Lung (tissue), 12 donors: ENCODE results near the gene TIFAB. TPM values are rescaled to one million over a fixed set of nuclear protein-coding genes. Genes with fewer than 3 reads are reported as not detected.
A peak's percentile ranks its signal among the peaks of the same experiment; 100 is the strongest.

Experiments used
- ATAC-seq: fragments of 200-7000 bp; cut with Tn5 transposase; one replicate; pipeline ENCODE4 v1.9.1; 2020; ENCODE audit warnings: moderate number of reproducible peaks; ENCODE audit not compliant: insufficient read depth, low FRiP score
- DNase-seq, 3 donors: peaks; one replicate each; pipeline ENCODE4 v3.0.0-alpha.2; 2013 to 2017
- H3K27ac ChIP-seq, 2 donors: one replicate each; pipeline ENCODE4 v1.5.1; 2013; ENCODE audit warnings: mild to moderate bottlenecking in 2 of 2, moderate library complexity in 2 of 2, control low read depth in 1 of 2, inconsistent platforms in 1 of 2, low read depth in 1 of 2, low read length in 1 of 2
- H3K27me3 ChIP-seq, 3 donors: one replicate each; pipeline ENCODE4 v1.5.1; 2013; ENCODE audit warnings: low read length in 2 of 3; ENCODE audit not compliant: control insufficient read depth in 3 of 3, insufficient read depth in 3 of 3
- H3K36me3 ChIP-seq, 4 donors: one replicate each; pipeline ENCODE4 v1.5.1; 2013; ENCODE audit warnings: low read length in 4 of 4, mild to moderate bottlenecking in 1 of 4, moderate library complexity in 1 of 4; ENCODE audit not compliant: control insufficient read depth in 4 of 4, insufficient read depth in 4 of 4
- H3K4me1 ChIP-seq, 5 donors: one replicate each; pipeline ENCODE4 v1.5.1; 2013; ENCODE audit warnings: low read length in 5 of 5, mild to moderate bottlenecking in 2 of 5, moderate library complexity in 1 of 5; ENCODE audit not compliant: control insufficient read depth in 5 of 5, insufficient read depth in 5 of 5
- H3K4me3 ChIP-seq: one replicate; pipeline ENCODE4 v1.5.1; 2013; ENCODE audit warnings: mild to moderate bottlenecking, control low read depth, moderate library complexity
- H3K9ac ChIP-seq, 2 donors: one replicate each; pipeline ENCODE4 v1.5.1; 2013; ENCODE audit warnings: low read length in 2 of 2, control low read depth in 1 of 2; ENCODE audit not compliant: insufficient read depth in 1 of 2
- H3K9me3 ChIP-seq, 4 donors: one replicate each; pipeline ENCODE4 v1.5.1; 2013; ENCODE audit warnings: low read length in 3 of 4, mild to moderate bottlenecking in 1 of 4, moderate library complexity in 1 of 4; ENCODE audit not compliant: control insufficient read depth in 4 of 4, insufficient read depth in 3 of 4
- CTCF ChIP-seq: IDR thresholded peaks from 2 replicates; pipeline ENCODE4 v1.5.1; 2012; ENCODE audit warnings: mild to moderate bottlenecking; ENCODE audit errors: control extremely low read depth, extremely low read depth
- WGBS, 2 donors: extraction: QIAGEN DNeasy Blood & Tissue Kit; methylation state at CpG; one replicate each; pipeline ENCODE4 v1.1.7; 2013; 5-methylcytosine and 5-hydroxymethylcytosine counted together
- polyA plus RNA-seq, 2 donors: library from polyadenylated mRNA; stranded (reverse); fragments of 200-250 nt; gene quantifications; one replicate each; pipeline ENCODE4 v1.2.1, GENCODE V29; 2013
- total RNA-seq, 2 donors: library from RNA; depleted of rRNA in 1 of 2; stranded (reverse); fragments of >200 nt in 1 of 2; gene quantifications; one replicate each; pipeline ENCODE4 v1.2.1, GENCODE V29; 2014 to 2021
- donor health status: control.
- donor health status: control.
- donor health status: Bipolar disorder and iron deficiency.
- donor health status: healthy.
- donor health status: DM: yes; HTN: yes; CAD: no.

Gene TIFAB
- total and polyA plus RNA-seq, 4 donors = 0.15 to 0.88 (median 0.35) TPM

GRCh38 chr5:135467871-135468485, 15.8 kb upstream of the TIFAB start:
- ATAC-seq (no peak), DNase-seq (no peak)
- Histone ChIP-seq H3K36me3 (no peaks in the 10 kb centered on the region), H3K27me3 (peaks cover 6 to 28% (median 7%) of the 10 kb centered on the region in 3 donors), H3K9ac (no peak overlapping the region), H3K27ac (no peak overlapping the region), H3K4me1 (peaks cover 0 to 13% (median 0%) of the 10 kb centered on the region in 5 donors), H3K9me3 (no peaks in the 10 kb centered on the region), H3K4me3 (no peak overlapping the region)
- TF ChIP-seq CTCF = no peak
- 89 to 90% methylated on average over 4 of the region's 4 CpGs for WGBS, 2 donors

- Histone ChIP-seq H3K27ac (no peak overlapping the region), H3K9me3 (no peaks in the 10 kb centered on the region), H3K4me1 (peaks cover 0 to 18% (median 0%) of the 10 kb centered on the region in 5 donors), H3K27me3 (peaks cover 6 to 26% (median 7%) of the 10 kb centered on the region in 3 donors), H3K9ac (no peak overlapping the region), H3K4me3 (no peak overlapping the region), H3K36me3 (no peaks in the 10 kb centered on the region)
- DNase-seq (no peak), ATAC-seq (no peak)
- TF ChIP-seq CTCF = no peak
- 84 to 86% methylated on average over 15 of the region's 15 CpGs for WGBS, 2 donors
These were observed 15.0 kb upstream of the TIFAB start for GRCh38 chr5:135467051-135467625.

- no peak overlapping the region for H3K9ac ChIP-seq
- DNase-seq = peak; percentile 86 to 90 (median 87)
- no peak overlapping the region for H3K27ac ChIP-seq
- TF ChIP-seq CTCF = peak; percentile 81
- 18 to 19% methylated on average over 42 to 43 of the region's 43 CpGs for WGBS, 2 donors
- H3K9me3 ChIP-seq = no peaks in the 10 kb centered on the region
- H3K36me3 ChIP-seq = no peaks in the 10 kb centered on the region
- ATAC-seq = peak; percentile 84
- H3K4me1 ChIP-seq = peaks cover 0 to 18% (median 3%) of the 10 kb centered on the region in 5 donors
- H3K4me3 ChIP-seq = no peak overlapping the region
- H3K27me3 ChIP-seq = peaks cover 6 to 26% (median 7%) of the 10 kb centered on the region in 3 donors
These were observed 14.3 kb upstream of the TIFAB start for GRCh38 chr5:135466178-135467050.
